Measurements from ENCODE around the gene PRSS56.

PRSS56 gene

DNA sequence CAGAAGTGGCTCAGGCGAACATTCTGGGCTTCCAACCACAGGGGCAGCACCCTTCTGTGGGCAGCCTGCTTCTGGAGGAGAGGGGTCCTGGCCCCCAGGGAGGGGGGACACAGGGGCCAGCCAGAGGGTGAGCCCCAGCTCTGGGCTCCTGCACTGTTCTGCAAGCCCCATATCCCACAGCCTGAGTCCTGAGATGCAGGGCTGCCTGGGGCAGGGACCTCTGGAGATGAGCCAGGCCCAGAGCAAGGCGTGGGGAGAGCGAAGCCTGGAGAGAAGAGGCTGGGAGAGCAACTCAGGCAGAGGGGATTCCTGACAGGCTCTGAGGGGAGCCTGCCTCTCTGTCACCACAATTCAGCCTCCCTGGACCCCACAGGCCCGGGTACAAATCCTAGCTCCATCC is 13.5 kb upstream of the PRSS56 start:
- TF ChIP-seq, protein P1, sequence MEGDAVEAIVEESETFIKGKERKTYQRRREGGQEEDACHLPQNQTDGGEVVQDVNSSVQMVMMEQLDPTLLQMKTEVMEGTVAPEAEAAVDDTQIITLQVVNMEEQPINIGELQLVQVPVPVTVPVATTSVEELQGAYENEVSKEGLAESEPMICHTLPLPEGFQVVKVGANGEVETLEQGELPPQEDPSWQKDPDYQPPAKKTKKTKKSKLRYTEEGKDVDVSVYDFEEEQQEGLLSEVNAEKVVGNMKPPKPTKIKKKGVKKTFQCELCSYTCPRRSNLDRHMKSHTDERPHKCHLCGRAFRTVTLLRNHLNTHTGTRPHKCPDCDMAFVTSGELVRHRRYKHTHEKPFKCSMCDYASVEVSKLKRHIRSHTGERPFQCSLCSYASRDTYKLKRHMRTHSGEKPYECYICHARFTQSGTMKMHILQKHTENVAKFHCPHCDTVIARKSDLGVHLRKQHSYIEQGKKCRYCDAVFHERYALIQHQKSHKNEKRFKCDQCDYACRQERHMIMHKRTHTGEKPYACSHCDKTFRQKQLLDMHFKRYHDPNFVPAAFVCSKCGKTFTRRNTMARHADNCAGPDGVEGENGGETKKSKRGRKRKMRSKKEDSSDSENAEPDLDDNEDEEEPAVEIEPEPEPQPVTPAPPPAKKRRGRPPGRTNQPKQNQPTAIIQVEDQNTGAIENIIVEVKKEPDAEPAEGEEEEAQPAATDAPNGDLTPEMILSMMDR (IDR thresholded peaks at IDR 0.05; ENCODE audit: low read depth, low read length): no peak
- no peak for DNase-seq (ENCODE audit: extremely low read depth, low read depth)

DNA sequence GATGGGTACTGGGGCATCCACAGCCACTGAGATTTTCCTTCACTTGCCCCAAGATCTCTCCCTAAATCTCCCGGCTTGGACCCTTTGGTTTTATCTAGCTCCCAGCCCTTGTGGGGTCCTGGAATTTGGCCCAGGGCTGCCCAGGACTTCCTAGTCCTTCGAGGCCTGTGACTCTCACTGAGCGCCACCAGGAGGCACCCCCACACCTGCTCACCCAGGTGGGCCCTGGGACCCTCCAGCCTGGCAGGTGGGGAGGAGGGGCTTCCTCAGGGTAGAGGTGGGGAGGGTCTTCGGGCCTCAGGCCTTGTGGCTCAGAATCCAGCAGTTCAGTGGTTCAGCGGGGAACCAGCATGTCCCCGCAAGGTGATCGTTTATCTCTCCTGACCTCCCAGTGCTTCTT is 11.9 kb upstream of the PRSS56 start:
- no peak for DNase-seq (ENCODE audit: extremely low read depth, low read depth)
- TF ChIP-seq, protein P1 (IDR thresholded peaks at IDR 0.05; ENCODE audit: low read depth, low read length): no peak

GRCh38 chr2:232511336-232511890 is 8.8 kb upstream of the PRSS56 start:
- DNase-seq (ENCODE audit: extremely low read depth, low read depth): no peak
- TF ChIP-seq, protein P1 (IDR thresholded peaks at IDR 0.05; ENCODE audit: low read depth, low read length): no peak

DNA sequence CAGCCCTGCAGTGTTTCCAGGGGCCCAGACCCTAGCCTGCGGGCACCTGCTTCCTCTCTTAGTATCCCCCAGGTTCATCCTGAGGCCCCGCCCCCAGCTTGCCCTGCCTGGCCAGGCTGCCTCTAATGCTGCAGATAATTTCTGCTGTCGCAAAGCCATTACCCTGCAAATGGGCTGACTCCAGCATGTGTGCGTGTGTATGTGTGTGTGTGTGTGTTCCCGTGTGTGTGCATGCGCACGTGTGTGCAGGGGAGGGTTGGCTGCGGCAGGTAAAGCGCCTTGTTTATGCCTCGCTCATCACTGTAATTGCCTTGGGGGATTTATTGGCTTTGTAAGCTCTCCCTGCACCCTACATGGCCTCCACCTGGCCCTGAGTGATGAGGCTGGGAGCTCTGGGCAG is 7.6 kb upstream of the PRSS56 start:
- DNase-seq (ENCODE audit: extremely low read depth, low read depth): no peak

DNA sequence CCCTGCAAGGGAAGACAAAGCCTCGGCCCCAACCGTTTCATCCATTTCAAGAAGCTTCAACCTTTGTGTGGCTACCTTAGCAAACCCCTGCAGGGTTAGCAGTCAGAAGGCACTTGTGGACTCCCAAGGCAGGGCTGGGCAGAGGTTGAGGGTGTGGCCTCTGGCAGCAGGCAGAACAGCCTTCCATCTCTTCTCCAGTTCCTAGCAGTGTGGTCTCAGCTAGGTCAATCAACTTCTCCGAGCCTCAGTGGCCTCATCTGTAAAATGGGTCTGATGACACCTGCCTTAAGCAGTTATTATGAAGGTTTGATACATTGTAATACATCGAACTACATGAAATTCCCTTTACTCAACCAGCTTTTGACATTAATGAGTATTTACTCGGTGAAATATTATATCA is 6.8 kb upstream of the PRSS56 start:
- DNase-seq (ENCODE audit: extremely low read depth, low read depth): no peak
- TF ChIP-seq, protein P1 (IDR thresholded peaks at IDR 0.05; ENCODE audit: low read depth, low read length): no peak

More for the DNA sequence above, 7.6 kb upstream of the PRSS56 start:
- TF ChIP-seq, protein P1 (IDR thresholded peaks at IDR 0.05; ENCODE audit: low read depth, low read length): no peak

GRCh38 chr2:232515639-232516038 is 4.5 kb upstream of the PRSS56 start:
- TF ChIP-seq, protein P1 (IDR thresholded peaks at IDR 0.05; ENCODE audit: low read depth, low read length): no peak
- no peak for DNase-seq (ENCODE audit: extremely low read depth, low read depth)

DNA sequence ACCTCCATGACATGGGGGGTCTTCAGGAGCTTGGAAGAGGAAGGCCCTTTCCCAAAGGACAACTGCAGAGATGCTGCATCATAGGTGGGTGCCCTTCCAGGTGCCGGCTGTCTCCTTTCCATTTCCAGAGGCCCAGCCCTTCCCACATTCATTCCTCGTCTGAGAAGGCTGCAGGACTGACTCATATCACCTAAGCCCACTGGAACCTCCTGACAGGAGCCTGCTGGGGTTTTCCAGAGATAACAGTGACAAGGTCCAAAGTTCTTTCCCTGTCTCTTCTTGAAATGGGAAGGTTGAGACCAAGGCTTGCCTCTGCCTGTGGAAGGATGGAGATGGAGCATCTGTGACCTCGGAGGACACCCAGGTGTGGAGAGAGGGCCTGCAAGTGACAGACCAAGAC is 3.6 kb upstream of the PRSS56 start:
- TF ChIP-seq, protein P1 (IDR thresholded peaks at IDR 0.05; ENCODE audit: low read depth, low read length): no peak
- no peak for DNase-seq (ENCODE audit: extremely low read depth, low read depth)

Data from AG09319 (cell line).